ENCODE measurements around the gene BRD3. TPM values are rescaled to one million over a fixed set of nuclear protein-coding genes. Genes with fewer than 3 reads are reported as not detected.

Gene BRD3
- total and polyA plus RNA-seq, 2 of the 8 experiments (the other 6 are each of a cell fraction or from before 2014, with no cell fraction given) = 31.0 to 82.7 TPM

DNA sequence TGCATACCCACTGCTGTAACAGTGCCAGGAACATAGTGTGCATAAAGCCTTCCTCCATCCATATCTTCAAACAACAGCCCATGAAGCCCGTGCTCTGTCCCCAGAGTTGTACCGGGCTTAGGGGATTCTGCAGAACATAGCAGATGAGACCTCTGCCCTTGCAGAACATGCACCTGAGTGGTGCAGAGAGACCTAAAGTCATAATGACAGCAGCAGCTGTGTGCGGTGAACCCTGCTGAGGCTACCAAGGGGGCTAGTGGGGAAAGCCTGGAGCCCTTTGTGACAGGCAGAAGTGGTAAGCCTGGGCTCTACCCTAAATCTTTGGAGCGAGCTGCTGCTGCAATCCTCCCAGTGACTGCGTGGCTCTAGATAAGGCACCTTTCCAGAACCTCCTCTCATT is 32.2 kb upstream of the BRD3 start (continued):
- TF ChIP-seq, protein P1, sequence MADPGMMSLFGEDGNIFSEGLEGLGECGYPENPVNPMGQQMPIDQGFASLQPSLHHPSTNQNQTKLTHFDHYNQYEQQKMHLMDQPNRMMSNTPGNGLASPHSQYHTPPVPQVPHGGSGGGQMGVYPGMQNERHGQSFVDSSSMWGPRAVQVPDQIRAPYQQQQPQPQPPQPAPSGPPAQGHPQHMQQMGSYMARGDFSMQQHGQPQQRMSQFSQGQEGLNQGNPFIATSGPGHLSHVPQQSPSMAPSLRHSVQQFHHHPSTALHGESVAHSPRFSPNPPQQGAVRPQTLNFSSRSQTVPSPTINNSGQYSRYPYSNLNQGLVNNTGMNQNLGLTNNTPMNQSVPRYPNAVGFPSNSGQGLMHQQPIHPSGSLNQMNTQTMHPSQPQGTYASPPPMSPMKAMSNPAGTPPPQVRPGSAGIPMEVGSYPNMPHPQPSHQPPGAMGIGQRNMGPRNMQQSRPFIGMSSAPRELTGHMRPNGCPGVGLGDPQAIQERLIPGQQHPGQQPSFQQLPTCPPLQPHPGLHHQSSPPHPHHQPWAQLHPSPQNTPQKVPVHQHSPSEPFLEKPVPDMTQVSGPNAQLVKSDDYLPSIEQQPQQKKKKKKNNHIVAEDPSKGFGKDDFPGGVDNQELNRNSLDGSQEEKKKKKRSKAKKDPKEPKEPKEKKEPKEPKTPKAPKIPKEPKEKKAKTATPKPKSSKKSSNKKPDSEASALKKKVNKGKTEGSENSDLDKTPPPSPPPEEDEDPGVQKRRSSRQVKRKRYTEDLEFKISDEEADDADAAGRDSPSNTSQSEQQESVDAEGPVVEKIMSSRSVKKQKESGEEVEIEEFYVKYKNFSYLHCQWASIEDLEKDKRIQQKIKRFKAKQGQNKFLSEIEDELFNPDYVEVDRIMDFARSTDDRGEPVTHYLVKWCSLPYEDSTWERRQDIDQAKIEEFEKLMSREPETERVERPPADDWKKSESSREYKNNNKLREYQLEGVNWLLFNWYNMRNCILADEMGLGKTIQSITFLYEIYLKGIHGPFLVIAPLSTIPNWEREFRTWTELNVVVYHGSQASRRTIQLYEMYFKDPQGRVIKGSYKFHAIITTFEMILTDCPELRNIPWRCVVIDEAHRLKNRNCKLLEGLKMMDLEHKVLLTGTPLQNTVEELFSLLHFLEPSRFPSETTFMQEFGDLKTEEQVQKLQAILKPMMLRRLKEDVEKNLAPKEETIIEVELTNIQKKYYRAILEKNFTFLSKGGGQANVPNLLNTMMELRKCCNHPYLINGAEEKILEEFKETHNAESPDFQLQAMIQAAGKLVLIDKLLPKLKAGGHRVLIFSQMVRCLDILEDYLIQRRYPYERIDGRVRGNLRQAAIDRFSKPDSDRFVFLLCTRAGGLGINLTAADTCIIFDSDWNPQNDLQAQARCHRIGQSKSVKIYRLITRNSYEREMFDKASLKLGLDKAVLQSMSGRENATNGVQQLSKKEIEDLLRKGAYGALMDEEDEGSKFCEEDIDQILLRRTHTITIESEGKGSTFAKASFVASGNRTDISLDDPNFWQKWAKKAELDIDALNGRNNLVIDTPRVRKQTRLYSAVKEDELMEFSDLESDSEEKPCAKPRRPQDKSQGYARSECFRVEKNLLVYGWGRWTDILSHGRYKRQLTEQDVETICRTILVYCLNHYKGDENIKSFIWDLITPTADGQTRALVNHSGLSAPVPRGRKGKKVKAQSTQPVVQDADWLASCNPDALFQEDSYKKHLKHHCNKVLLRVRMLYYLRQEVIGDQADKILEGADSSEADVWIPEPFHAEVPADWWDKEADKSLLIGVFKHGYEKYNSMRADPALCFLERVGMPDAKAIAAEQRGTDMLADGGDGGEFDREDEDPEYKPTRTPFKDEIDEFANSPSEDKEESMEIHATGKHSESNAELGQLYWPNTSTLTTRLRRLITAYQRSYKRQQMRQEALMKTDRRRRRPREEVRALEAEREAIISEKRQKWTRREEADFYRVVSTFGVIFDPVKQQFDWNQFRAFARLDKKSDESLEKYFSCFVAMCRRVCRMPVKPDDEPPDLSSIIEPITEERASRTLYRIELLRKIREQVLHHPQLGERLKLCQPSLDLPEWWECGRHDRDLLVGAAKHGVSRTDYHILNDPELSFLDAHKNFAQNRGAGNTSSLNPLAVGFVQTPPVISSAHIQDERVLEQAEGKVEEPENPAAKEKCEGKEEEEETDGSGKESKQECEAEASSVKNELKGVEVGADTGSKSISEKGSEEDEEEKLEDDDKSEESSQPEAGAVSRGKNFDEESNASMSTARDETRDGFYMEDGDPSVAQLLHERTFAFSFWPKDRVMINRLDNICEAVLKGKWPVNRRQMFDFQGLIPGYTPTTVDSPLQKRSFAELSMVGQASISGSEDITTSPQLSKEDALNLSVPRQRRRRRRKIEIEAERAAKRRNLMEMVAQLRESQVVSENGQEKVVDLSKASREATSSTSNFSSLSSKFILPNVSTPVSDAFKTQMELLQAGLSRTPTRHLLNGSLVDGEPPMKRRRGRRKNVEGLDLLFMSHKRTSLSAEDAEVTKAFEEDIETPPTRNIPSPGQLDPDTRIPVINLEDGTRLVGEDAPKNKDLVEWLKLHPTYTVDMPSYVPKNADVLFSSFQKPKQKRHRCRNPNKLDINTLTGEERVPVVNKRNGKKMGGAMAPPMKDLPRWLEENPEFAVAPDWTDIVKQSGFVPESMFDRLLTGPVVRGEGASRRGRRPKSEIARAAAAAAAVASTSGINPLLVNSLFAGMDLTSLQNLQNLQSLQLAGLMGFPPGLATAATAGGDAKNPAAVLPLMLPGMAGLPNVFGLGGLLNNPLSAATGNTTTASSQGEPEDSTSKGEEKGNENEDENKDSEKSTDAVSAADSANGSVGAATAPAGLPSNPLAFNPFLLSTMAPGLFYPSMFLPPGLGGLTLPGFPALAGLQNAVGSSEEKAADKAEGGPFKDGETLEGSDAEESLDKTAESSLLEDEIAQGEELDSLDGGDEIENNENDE (IDR thresholded peaks at IDR 0.05; ENCODE audit: insufficient replicate concordance, low read length) = no peak
- TF ChIP-seq SIX5 (IDR thresholded peaks at IDR 0.05; ENCODE audit: low read depth, low read length) = no peak
- TF ChIP-seq RXRA (IDR thresholded peaks at IDR 0.05; ENCODE audit: insufficient read depth, low read depth, low read length) = no peak
- TF ChIP-seq POLR2AphosphoS5 (IDR thresholded peaks at IDR 0.05; ENCODE audit: low read depth, low read length) = no peak
